ENCODE measurements around the gene MRPL58.
A peak's percentile ranks its signal among the peaks of the same experiment; 100 is the strongest.

Gene MRPL58

DNA sequence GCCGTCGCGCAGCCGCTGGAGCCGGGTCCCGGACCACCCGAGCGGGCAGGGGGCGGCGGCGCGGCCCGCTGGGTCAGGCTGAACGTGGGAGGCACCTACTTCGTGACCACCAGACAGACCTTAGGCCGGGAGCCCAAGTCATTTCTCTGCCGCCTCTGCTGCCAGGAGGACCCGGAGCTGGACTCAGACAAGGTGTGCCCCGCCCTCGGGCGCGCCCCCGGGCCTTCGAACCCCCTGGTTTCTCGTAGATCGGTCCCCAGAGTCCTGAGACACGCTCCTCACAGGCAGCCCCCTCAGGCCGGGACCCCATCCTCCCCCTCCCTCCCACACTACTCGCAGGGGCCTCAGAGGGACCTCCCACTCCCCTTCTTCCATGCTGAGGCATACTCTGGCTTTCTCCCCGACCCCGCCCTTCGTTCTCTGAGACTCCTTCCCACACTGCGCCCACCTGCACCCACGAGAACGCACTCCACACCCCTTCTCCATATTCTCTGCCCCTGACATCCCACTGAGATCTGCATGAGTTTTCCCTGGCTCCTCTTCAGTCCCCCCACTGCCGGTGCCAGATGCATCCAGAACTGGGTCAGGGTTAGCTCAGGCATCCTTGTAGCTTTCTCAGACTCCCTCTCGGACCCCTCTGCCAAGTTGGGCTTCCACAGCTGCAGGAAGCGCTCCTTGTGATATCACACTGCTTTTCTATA lies 35.1 kb downstream of the MRPL58 start:
- DNase-seq (ENCODE audit: low spot score) = peak; percentile 20

DNA sequence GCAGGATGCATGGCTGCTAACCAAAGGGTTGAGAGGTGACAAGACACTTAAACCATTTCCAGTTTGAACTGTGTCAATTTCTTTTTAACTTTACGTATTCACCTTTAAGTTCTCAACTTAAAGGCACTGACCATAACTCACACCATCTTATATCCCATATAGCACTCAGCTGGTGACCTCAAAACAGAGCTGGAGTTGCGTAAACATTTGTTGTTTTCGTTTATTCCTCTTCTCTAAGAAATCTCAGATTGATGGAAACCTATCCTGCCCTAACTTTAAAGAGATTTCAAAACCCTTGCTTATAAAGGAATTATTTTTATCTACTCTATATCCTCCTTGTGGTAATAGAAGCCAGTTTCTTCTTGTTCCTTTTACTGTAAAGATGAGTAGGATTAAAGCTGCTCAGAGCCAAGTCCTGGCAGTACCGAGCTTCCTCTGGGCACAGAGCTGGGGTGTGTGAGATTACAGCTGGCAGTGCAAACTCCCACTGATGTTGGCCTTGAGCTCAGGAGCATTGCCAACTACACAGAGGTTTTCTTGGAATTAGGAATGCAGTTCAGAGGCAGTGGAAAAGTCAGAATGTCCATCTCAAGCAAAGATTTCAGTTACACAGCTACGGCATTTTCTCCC lies 35.9 kb downstream of the MRPL58 start:
- DNase-seq (ENCODE audit: low spot score) = no peak

DNA sequence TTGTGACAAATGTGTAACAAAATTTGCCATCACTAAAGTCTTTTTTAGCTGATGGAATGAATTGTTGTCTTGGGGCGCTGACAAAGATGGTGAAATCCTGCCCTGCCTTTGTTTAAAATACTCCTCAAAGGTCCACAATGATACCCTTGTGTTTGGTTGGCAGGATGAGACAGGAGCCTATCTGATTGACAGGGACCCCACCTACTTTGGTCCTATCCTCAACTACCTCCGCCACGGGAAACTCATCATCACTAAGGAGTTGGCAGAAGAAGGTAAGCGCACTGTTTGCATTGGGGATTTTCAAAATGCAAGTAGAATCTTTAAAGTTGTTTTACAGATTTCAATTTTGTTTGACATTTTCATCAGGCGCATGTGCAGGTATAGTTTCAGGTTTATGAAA lies 36.6 kb downstream of the MRPL58 start:
- no peak for DNase-seq (ENCODE audit: low spot score)

DNA sequence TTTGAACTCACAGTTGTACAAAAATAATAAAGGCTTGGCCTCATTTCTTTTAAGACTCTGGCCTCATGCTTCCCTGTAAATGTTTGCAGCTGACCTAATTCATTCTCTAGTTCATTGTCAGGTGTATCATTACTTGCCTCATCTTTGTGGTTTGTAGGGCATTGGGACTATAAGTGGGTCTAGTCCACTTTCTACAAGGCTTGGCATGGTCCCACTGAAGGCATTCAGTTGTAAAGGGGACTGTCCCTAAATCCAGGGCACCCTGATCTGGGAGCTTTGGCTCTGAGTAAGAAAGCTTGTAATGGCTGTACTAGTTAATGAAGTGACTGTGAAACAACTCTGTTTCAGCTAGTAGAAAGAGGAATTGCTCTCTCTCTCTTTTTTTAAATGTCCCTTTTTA lies 37.2 kb downstream of the MRPL58 start:
- no peak for DNase-seq (ENCODE audit: low spot score)

DNA sequence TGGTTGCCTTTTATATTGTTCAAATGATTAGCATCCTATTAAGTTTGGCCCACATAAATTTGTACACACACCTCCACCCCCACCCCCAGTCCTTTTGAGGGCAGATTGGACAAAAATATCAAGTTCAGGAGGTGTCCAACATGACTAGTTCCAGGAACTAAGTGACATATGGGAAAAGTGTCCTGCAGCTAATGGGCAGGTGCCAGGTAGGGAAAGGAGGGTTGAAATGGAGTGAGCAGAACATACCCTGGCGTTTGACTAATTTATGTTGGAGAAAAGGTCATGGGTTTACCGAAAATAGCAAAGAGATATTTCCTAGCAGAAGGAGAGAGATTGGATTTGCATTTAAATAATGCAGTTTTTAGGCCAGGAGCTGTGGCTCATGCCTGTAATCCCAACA lies 39.5 kb downstream of the MRPL58 start:
- no peak for DNase-seq (ENCODE audit: low spot score)

DNA sequence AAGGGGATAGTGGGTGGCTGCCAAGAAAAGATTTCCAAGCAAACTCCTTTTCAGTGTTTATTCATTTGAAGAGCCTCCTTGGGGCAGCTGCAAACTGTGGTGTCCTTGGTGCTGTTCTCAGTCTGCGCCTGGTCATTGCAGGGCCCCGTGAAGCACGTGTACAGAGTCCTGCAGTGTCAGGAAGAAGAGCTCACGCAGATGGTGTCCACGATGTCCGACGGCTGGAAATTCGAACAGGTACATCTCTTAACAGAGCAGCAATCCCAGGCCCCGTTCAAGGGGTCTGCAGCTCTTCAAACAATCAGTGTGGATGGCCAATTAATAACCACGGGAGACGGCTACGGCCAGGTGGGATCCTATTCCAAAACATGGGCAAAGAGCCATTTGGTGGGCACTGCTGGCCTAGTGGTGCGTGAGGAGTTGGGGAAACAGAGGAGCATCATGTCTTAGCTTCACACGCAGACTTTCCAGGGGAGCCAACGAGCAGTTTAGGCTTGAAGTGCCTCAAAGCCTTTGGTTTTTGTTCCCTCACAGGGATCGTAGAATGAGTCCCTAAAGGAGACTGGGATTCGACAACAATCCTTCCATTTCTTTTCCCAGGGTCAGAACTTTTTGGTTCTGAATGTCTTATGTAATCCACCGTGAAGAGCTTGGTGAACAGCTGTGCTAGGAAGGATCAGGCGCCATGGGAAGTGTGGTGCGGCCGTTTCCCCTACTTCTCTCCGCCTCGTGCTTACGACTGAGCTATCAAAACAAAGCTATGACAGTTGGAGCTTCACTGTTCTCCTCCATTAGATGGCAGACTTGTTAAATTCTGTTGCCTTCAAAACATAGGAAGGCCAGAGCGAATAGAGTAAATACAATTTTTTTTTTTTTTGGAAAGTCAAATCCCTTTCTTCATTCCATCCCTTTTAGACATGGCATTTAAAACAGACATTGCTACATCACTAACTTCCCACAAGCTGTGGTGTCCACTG lies 47.2 kb downstream of the MRPL58 start:
- DNase-seq (ENCODE audit: low spot score) = peak; percentile 37

DNA sequence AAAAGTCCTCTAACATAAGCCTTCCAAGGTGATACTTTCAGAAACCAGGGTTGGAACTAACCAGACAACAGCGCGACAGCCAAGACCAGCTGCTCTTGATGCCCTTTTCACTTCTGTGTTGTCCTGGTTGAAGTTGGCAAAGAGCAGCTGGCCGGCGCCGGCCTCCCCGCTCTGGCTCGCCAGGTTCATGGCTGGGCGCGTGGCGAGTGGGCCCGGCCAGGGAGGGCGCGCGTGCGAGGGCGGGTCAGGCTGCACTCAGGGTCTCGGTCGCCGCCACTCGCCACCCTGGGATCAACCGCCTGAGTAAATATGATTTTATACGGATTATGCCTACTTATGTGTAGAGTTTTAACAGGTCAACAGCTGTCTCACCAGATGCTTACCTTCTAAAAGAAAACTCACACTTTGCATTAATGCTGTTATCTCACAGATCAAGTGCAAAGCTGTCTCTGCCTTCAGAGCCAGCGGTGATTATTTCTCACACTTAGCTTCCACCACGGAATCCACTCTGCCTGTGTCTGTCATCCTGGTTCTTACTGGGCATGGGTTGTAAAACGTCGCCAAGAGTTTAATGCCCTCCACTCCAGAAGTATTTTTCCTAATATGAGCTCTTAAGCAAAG lies 48.1 kb downstream of the MRPL58 start:
- no peak for DNase-seq (ENCODE audit: low spot score)

DNA sequence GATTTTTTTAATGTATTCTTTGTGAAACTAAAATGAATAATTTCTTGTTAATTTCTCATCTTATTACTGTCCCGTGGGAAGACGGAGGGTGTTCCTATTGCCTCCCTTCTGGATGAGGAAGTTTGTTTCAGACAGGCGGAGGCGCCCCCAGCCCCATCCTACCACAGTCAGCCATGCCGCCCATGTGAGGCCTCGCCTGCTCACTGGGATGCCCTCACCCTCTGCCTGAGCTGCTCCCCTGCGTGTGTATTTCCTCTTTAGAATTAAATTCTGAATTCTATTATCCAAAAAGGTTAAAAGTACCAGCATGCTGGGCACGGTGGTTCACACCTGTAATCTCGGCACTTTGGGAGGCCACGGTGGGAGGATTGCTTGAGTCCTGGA lies 48.6 kb downstream of the MRPL58 start:
- no peak for DNase-seq (ENCODE audit: low spot score)

DNA sequence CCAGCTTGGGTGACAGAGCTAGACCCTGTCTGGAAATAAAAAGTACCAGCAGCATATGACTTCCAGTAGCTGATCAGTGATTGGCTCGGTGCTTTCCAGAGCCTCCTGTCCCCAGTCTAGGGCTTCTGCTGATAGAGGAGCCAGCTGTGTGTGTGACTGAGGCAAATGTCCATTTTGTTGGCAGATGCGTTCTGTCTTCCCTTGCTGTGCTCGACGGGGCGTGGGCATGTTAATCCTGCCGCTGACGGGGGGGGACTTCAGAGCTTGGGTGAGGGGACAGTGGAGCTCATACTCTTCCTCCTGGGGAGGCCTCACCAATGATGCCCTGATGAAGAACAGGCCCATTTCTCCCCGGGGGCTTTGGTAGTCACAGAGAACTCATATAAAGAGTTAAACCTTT lies 49.1 kb downstream of the MRPL58 start:
- no peak for DNase-seq (ENCODE audit: low spot score)

DNA sequence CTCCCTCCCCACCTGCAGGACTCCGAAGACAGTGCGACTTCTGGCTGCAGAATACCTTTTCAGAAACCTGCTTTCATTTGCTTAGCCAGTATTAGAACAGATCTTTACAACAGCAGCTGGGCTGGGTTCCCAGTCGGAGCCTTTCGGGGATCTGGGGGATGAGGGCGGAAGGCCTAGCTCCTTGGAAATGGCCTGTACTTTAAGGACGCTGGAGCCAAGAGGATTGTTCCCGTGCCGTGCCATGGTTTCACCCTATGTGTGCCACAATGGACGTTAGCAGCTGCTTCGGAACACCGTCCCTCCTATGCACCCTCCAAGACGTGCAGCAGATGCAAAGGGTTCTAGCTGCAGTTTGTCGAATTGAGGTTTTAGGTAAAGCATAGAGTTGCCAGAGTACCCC lies 50.7 kb downstream of the MRPL58 start:
- no peak for DNase-seq (ENCODE audit: low spot score)

DNA sequence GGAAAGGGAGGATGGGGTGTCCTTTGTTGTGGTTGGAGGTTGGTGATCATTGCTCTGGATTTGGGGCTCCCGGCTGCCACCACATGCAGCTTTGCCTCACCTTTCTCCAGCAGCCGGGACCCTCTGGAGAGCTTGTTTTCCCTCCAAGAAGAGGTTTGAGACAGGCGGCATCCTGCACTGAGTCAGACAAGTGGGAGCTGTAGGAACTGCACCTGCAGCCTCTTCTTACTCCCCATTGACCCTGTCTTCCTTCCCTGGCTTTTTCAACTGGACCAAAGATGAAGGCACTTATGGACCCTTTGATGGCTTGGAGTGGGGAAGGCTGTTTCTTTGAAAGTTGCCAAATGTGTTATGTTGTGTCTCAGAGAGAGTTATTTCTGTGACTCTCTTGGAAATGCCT lies 51.2 kb downstream of the MRPL58 start:
- no peak for DNase-seq (ENCODE audit: low spot score)

DNA sequence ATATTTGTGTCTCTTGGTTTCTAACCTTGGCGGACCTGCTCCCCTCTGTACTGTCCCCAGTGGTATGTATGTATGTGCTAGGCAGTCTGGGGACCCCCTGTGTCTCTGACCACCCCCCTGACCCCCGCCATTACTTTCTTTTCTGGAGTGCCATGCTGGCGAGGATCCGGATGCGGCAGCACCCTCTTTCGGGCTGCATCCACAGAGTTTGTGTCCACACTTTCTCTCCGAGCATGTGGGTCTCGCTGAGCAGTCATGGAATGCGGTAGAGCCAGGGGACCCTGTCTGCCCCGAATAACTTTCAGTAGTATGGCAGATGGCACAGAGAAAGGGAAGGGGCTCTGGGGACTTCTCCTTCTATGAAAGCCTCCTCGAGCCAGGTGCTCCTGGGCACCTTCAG lies 51.6 kb downstream of the MRPL58 start:
- no peak for DNase-seq (ENCODE audit: low spot score)

DNA sequence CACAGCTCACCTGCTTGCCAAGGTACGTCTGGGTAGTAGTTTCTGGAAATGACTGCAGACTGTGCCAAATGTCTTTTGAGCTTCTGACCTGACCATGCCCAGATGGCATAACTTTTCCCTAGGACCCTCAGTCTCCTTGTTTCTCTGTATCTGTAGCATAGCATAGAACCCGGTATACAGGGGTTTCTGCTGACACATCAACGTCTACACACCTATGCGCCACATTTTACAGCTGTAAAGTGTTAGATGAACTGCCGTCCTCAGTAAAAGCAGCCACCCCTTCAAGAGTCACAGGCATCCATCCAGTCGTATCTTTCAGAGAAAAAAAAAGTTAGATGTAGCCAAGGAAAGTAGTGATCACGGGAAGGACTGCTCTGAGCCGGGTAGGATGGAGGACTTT lies 52.0 kb downstream of the MRPL58 start:
- no peak for DNase-seq (ENCODE audit: low spot score)

DNA sequence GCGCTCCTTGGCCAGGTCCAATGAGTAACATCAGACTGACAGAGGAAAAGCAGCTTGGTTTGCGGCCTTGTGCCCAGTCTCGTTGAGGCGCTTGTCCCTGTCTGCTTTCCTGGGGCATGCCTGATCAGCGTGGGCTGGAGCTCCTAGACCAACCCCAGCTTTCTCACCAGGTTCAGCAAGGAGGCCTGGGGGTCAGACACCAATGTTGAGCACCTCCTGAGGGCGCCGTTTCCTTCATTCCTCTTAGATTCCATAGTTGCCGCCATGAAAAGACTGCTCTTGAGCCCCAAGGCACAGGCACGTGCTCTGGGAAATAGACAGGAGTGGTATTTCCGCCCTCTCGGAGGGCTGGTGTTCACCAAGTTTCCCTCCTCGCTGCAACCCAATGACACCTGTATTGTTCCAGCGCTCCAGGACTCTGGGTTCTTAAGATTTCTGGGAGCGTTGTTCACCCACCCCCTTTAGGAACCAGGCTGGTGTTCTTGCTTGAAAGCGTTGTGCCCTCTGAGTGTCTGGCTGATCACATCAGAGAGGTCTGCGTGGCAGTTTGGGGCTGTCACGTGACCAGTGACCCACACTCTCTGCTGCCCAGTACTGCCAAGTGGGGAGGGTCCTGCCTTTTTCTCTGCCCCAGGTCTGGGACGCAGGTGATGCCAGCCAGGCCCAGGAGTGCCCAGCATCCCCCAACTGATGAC lies 52.5 kb downstream of the MRPL58 start:
- no peak for DNase-seq (ENCODE audit: low spot score)

DNA sequence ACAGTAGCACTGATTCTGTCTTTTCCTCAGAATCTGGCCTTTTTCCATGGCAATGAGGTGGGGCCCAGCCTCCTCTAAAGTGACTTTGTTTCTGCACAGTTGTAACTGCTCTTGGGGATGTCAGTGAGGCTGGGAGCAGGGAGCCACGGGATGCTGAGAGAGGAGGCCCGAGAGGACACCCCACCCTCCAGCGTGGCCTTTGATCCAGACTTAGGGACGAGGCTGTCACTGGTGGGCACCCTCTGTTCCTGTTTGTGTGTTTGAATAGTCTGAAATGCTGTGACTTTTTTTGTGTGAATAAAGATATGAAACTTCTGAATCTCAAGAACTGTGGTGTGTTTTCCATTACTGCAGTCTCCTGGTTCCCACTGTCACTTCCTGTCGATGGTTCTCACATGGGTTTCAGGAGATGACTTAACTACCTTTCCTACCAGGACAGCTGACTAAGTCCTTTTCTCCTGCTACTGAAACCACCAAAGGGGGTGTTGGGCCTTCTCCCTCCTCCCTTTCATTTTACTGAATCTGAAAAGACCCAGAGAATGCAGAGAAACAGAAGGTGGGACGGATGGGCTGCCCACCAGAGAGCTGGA lies 53.2 kb downstream of the MRPL58 start:
- DNase-seq (ENCODE audit: low spot score) = no peak

DNA sequence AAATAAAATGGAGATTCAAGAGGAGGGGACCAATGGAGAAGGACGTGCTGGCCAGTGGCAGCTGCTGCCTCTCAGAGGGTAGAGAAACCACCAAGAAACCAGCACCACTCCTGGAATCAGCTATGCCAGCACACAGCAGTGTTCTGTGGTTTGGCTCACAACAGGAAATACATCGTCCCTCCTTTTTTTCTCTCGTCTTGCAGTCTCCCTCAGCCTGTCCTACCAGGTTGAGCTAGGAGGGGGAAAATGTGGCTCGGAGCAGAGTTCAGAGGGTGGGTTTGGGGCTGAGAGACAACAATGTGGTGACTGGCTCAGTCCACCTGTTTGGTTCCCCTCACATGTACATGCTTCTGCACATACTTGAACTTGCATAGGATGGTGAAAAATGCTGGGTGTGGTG lies 55.4 kb downstream of the MRPL58 start:
- DNase-seq (ENCODE audit: low spot score) = no peak

DNA sequence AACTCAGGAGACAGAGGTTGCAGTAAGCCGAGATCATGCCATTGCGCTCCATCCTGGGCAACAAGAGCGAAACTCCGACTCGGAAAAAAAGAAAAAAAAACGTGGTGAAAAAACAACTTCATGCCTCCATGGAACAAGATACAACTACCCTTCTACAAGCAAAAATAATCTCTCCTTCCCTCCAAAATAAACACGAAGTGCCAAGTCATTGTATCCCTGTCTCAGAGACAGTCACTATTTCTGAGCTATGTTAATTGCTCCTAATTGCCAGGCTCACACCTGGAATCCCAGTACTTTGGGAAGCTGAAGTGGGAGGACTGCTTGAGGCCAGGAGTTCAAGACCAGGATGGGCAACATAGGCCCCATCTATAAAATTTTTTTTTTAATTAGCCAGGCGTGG lies 56.3 kb downstream of the MRPL58 start:
- no peak for DNase-seq (ENCODE audit: low spot score)

DNA sequence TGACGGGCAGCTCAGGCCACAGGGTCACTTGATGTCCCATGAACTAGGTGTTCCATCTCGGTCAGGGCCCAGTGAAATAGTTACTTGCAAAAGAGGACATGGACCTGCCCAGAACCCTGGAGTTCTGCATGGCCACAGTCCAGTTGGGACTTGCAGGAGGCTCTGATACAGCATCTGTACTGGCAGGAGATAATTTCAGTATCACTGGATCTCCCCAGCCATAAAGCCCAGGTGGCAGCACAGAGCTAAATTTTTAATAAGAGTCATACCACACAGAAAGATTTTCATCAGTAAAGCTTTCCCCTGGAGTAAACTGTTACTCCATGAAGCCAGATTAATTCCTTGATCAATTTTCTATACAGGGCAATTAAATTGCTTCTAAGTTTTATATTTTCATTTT lies 57.3 kb downstream of the MRPL58 start:
- DNase-seq (ENCODE audit: low spot score) = peak; percentile 18

Data from hematopoietic multipotent progenitor cell treated with erythropoietin and hydrocortisone succinate and interleukin-3 and kit ligand, for 15 days (in vitro differentiated cells).